ENCODE measurements around the gene GRIK4. TPM values are rescaled to one million over a fixed set of nuclear protein-coding genes. Genes with fewer than 3 reads are reported as not detected.

GRIK4 gene
- total RNA-seq, 4 donors from 2014 or later: under 0.01 to 0.69 (median 0.25) TPM

GRCh38 chr11:120875986-120876385 lies 364.4 kb downstream of the GRIK4 start:
- Histone ChIP-seq H3K4me1 (no peaks in the 10 kb centered on the region), H3K36me3 (no peaks in the 10 kb centered on the region), H3K27me3 (peaks cover 21% of the 10 kb centered on the region), H3K4me3 (no peak overlapping the region), H3K27ac (no peak overlapping the region), H3K9me3 (no peaks in the 10 kb centered on the region)
- 93 to 100% methylated on average over 1 of the region's 1 CpG for WGBS, 2 donors (ENCODE audit: low coverage in 1 of 2)
- no peak for ATAC-seq
- no peak for TF ChIP-seq POLR2A (IDR thresholded peaks at IDR 0.05)
- no peak for TF ChIP-seq CTCF (IDR thresholded peaks at IDR 0.05)

- Histone ChIP-seq H3K27me3 (peaks cover 30% of the 10 kb centered on the region), H3K36me3 (no peaks in the 10 kb centered on the region), H3K4me1 (no peaks in the 10 kb centered on the region), H3K27ac (no peak overlapping the region), H3K9me3 (no peaks in the 10 kb centered on the region), H3K4me3 (no peak overlapping the region)
- TF ChIP-seq EP300 (IDR thresholded peaks at IDR 0.05) (no peak), POLR2AphosphoS5 (IDR thresholded peaks at IDR 0.05) (no peak), CTCF (IDR thresholded peaks at IDR 0.05) (no peak)
- WGBS, 2 donors (ENCODE audit: low coverage in 1 of 2): 61 to 69% methylated on average over 5 to 6 of the region's 10 CpGs
- no peak for ATAC-seq
Observed at GRCh38 chr11:120877746-120878365, 366.3 kb downstream of the GRIK4 start.

GRCh38 chr11:120878781-120879180 lies 367.2 kb downstream of the GRIK4 start:
- TF ChIP-seq POLR2A (IDR thresholded peaks at IDR 0.05) (no peak), POLR2AphosphoS5 (IDR thresholded peaks at IDR 0.05) (no peak), EP300 (IDR thresholded peaks at IDR 0.05) (no peak), CTCF (IDR thresholded peaks at IDR 0.05) (no peak)
- Histone ChIP-seq H3K27ac (no peak overlapping the region), H3K4me3 (no peak overlapping the region), H3K9me3 (no peaks in the 10 kb centered on the region), H3K36me3 (no peaks in the 10 kb centered on the region), H3K27me3 (peaks cover 34% of the 10 kb centered on the region), H3K4me1 (peaks cover 0 to 9% (median 0%) of the 10 kb centered on the region in 3 donors)
- no peak for ATAC-seq
- 86 to 95% methylated on average over 6 of the region's 6 CpGs for WGBS, 2 donors (ENCODE audit: low coverage in 1 of 2)

- peaks cover 0 to 13% (median 0%) of the 10 kb centered on the region in 3 donors for H3K4me1 ChIP-seq
- no peak for TF ChIP-seq POLR2A (IDR thresholded peaks at IDR 0.05)
- TF ChIP-seq CTCF (IDR thresholded peaks at IDR 0.05): no peak
- TF ChIP-seq EP300 (IDR thresholded peaks at IDR 0.05): no peak
- no peak for TF ChIP-seq POLR2AphosphoS5 (IDR thresholded peaks at IDR 0.05)
- H3K36me3 ChIP-seq: no peaks in the 10 kb centered on the region
- H3K9me3 ChIP-seq: no peaks in the 10 kb centered on the region
- ATAC-seq: no peak
- peaks cover 34% of the 10 kb centered on the region for H3K27me3 ChIP-seq
- H3K27ac ChIP-seq: no peak overlapping the region
- WGBS, 2 donors (ENCODE audit: low coverage in 1 of 2): 62 to 63% methylated on average over 4 to 6 of the region's 6 CpGs
- no peak overlapping the region for H3K4me3 ChIP-seq
Observed at GRCh38 chr11:120880498-120881175, 369.1 kb downstream of the GRIK4 start.

- WGBS, 2 donors (ENCODE audit: low coverage in 1 of 2): 100% methylated on average over 2 of the region's 4 CpGs; no CpG with 5 or more reads in 1 of the 2 donors
- ATAC-seq: no peak
- TF ChIP-seq CTCF (IDR thresholded peaks at IDR 0.05): no peak
- TF ChIP-seq EP300 (IDR thresholded peaks at IDR 0.05): no peak
- TF ChIP-seq POLR2AphosphoS5 (IDR thresholded peaks at IDR 0.05): no peak
- TF ChIP-seq POLR2A (IDR thresholded peaks at IDR 0.05): no peak
Observed at GRCh38 chr11:120881596-120881995, 370.0 kb downstream of the GRIK4 start.

More at GRCh38 chr11:120881596-120881995, 370.0 kb downstream of the GRIK4 start:
- Histone ChIP-seq H3K4me1 (peaks cover 0 to 13% (median 0%) of the 10 kb centered on the region in 3 donors), H3K4me3 (no peak overlapping the region), H3K27me3 (peaks cover 34% of the 10 kb centered on the region), H3K36me3 (no peaks in the 10 kb centered on the region), H3K27ac (no peak overlapping the region), H3K9me3 (peaks cover 0 to 8% (median 0%) of the 10 kb centered on the region in 3 donors)
